IPS-NIHi11 (cell line): ENCODE results near the gene ZNF670.
A peak's percentile ranks its signal among the peaks of the same experiment; 100 is the strongest.
"Not testable (repeated sequence)": the region's sequence is repeated elsewhere in the genome, so short reads cannot be mapped to it uniquely, and the experiment has no call there.

ENCODE experiments used
- DNase-seq: peaks from one replicate; pipeline ENCODE4 v3.0.0; 2012; ENCODE audit warnings: mixed read lengths, low spot score

The ZNF670 gene

DNA sequence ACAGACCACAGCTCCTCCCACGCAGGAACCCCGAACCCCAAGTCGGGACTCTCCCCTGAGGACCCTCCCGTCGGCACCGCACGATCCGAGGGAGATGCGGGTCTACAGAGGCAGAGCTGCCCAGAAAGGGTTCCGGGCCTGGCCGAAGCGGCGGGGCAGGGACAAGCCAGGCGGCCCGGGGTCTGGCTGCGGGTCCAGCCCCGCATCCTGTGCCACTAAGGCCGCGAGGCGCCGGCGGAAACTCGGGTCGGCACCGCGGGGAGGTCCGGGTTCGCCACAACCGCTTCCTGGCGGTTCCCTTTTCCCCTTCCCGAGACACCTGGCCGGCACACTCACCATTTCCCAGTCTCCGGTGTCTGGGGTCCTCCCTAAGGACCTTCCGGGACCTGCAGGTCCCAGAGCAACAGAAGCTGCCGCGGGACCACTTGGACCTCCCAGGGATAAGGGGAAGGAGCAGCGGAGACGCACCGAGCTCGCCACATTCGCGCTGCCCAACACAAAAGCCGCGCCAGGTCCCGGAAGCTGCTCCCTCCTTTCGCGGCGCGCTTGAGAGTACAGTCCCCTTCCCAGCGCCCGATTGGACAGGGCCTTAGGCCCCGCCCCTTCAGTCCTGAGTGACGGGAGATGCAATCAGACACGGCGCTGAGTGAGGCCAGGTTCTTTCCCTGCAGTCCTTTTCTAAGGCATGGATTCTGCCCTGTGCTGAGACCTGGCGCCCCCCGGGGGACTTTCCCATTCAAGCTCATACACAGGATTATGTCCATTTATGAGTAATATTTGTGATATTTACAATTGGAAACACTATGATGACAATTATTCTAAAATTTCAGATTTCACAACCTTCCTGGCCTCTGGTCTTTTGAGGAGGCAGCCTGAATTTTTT lies at the start of gene ZNF670:
TSS of gene ZNF670 (minus strand) at position 554 of the 883 bp plus-strand sequence. CDS start at position 339, 215 bp downstream.
- peak; percentile 98 for DNase-seq

GRCh38 chr1:247127519-247128282 lies 49.1 kb upstream of the ZNF670 start:
- not testable (repeated sequence) for DNase-seq

GRCh38 chr1:247126601-247127000 lies 48.0 kb upstream of the ZNF670 start:
- DNase-seq = not testable (repeated sequence)

GRCh38 chr1:247126166-247126565 lies 47.6 kb upstream of the ZNF670 start:
- not testable (repeated sequence) for DNase-seq

GRCh38 chr1:247121382-247121781 lies 42.8 kb upstream of the ZNF670 start:
- DNase-seq = no peak

- DNase-seq = not testable (repeated sequence)
These were observed 41.7 kb upstream of the ZNF670 start for GRCh38 chr1:247120408-247120668.

GRCh38 chr1:247119600-247120407 lies 41.2 kb upstream of the ZNF670 start:
- no peak for DNase-seq

GRCh38 chr1:247118946-247119446 lies 40.4 kb upstream of the ZNF670 start:
- peak; percentile 87 for DNase-seq

DNA sequence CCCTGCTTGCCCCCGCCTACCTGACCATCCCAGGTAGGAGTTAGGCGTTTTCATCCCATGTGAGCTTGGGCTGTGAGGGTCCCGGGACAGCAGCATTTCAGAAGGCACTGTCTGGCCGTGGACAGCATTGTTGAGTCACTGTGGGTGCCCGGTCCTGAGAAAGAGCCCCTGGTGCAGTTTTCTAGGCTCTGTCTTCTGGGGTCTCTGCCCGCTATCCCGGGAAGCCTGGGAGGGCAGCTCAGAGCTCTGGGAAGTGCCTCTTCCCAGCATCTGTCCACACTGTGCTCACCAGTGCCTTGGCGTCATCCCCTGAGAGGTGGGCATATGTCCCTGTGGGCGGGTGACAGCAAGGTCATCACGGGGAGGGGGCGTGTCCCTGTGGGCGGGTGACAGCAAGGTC lies 36.9 kb upstream of the ZNF670 start:
- DNase-seq = no peak

DNA sequence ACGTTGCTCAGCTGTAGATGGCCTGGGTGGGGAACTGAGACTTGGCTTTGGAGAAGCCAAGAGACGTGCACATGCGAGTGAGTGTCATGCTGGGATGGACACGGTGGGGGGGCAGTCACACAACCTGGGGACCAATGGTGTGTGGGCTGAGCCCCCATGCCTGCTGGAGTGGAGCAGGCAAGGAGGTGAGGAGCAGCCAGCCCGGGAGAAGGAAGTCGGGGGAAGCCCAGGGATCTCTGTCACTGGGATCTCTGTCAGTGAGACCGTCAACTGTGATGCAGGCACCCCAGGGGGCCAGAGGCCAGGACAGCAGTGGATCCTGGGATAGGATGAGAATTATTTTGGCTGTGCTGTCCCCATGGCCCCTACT lies 36.5 kb upstream of the ZNF670 start:
- no peak for DNase-seq

DNA sequence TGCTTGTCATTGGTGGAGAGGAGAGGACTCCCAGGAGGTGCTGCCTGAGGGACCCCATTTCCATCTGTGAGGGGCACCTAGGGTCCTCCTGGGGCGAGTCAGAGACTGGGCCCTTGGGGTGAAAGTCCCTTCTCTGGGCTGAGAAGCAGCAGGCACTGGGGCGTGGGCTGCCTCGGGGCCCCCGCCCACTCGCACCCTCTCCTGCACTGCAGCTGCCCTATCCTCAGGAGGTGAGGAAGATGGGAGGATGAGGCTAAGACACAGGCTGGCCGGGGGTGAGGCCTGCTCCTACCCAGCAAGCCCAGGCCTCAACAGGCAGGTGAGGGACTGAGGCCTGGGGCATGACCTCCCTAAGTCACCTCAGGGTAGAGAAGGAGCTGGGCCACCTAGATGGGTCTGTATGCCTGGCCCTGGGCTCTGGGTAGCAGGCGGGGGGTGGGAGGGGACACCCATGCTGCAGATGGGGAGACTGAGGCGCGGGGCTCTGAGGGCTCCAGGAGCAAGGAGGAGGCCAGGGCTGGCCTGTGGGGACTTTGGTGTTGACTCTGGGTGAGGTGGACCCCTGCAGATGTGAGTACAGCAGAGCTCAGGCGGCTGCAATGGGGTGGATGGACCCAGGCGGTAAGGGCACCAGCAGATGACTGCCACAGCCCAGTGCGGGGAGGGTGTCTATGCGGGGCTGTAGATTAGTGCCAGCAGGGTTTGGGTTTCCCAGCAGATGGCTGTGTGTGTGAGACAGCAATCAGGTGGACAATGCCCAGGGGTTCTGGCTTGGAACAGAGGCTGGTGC lies 35.9 kb upstream of the ZNF670 start:
- no peak for DNase-seq

DNA sequence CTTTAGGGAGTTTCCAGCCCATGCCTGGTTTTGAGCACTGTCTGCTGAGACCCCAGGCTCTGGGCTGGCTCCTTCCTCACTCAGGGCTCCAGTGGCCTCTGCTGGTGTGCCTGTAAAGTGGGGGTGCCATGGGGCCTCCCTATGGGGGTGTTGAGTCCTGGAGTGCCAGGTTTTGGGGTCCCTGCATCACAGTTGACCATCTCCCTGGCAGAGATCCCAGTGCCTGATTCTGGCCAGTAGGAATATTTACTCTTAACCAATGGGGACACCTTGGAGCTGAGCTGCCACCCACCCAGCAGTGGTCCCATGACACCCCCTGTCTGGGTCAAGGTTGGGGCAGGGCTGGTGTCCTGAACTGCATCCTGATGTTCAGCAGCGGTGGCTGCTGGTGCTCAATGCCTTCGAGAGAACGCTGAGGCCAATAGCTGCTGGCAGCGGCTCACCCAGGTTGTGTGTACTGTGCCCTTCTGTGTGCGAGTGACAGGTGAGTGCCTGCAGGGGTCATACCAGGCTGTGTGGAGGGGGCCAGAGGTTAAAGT lies 35.2 kb upstream of the ZNF670 start:
- no peak for DNase-seq

GRCh38 chr1:247113094-247113497 lies 34.5 kb upstream of the ZNF670 start:
- peak; percentile 35 for DNase-seq

- no peak for DNase-seq
These were observed 33.8 kb upstream of the ZNF670 start for GRCh38 chr1:247112479-247112781.

GRCh38 chr1:247111700-247112478 lies 33.3 kb upstream of the ZNF670 start:
- DNase-seq = peak; percentile 77

GRCh38 chr1:247111259-247111699 lies 32.7 kb upstream of the ZNF670 start:
- peak; percentile 69 for DNase-seq

- DNase-seq = no peak
These were observed 32.1 kb upstream of the ZNF670 start for GRCh38 chr1:247110627-247111258.

DNA sequence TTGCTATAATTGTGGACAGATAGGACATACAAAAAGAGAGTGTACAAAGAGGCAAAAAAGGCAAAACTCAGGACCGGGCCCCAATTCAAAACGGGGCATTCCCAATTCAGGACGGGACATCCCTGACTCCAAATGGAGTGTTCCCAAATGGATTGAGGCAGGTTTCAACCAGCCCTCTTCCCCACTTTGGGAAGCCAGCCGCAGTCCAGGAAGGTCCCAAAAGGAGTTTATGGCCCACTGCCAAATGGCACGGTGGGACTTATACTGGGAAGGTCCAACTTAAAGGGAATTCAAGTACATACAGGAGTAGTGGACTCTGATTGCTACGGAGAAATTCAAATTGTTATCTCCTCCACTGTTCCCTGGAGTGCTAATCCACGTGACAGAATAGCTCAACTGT lies 29.1 kb upstream of the ZNF670 start:
- no peak for DNase-seq

DNA sequence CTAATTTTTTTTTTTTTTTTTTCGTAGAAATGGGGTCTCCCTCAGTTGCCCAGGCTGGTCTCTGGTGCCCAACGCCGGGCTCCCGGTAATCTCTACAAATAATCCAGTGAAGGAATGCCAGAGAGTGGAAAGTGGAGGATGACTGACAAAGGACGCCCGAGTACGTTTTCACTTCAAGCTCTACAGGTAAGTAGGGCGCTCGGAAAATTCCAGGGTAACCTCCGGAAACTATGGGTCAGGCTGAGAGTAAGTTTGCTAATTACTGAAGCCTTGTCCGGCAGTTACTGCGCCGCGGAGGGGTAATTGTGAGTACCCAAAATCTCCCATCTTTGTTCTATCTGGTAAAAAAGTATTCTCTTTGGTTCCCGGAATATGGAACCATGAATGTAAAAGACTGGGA lies 27.4 kb upstream of the ZNF670 start:
- no peak for DNase-seq

GRCh38 chr1:247104965-247105364 lies 26.4 kb upstream of the ZNF670 start:
- no peak for DNase-seq
